ENCODE measurements around the gene IGFL2.
"Not testable (repeated sequence)": the region's sequence is repeated elsewhere in the genome, so short reads cannot be mapped to it uniquely, and the experiment has no call there.

IGFL2 gene

DNA sequence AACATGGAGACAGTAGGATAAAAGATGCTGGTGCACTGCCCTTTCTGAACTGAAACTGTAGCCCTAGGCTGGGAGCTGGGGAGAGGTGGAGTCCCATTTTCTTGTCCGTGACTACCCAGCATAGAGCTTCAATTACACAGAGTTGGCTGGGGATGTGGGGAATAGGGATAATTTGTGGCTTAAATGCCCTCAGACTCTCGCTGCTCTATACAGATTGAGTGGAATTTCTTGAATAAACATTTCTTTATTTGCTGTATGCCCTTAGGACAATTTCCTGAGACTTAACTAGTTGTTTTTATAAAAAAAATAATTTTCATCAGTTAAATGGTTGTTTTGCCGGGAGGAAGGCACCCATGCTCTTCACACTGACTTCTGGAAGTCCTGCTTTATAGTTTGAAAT, 7.2 kb downstream of the IGFL2 start:
- H3K79me2 ChIP-seq (ENCODE audit: insufficient read depth, low read length), result no peaks in the 10 kb centered on the region
- H3K9ac ChIP-seq (ENCODE audit: low read depth, low read length, poor library complexity, severe bottlenecking), result no peak overlapping the region
- no peaks in the 10 kb centered on the region for H3K4me1 ChIP-seq (ENCODE audit: insufficient read depth, low read length, poor library complexity, severe bottlenecking)
- H3K4me3 ChIP-seq (ENCODE audit: low read length, poor library complexity, severe bottlenecking), result no peak overlapping the region
- no peaks in the 10 kb centered on the region for H4K20me1 ChIP-seq (ENCODE audit: insufficient read depth, low read length, poor library complexity, severe bottlenecking)
- no peaks in the 10 kb centered on the region for H3K27me3 ChIP-seq (ENCODE audit: insufficient read depth, low read length, poor library complexity, severe bottlenecking)
- H3K9me3 ChIP-seq (ENCODE audit: insufficient read depth, low read depth, low read length), result no peaks in the 10 kb centered on the region
- no peak for TF ChIP-seq EZH2phosphoT487 (IDR thresholded peaks at IDR 0.05; ENCODE audit: borderline replicate concordance)
- TF ChIP-seq, protein P1, sequence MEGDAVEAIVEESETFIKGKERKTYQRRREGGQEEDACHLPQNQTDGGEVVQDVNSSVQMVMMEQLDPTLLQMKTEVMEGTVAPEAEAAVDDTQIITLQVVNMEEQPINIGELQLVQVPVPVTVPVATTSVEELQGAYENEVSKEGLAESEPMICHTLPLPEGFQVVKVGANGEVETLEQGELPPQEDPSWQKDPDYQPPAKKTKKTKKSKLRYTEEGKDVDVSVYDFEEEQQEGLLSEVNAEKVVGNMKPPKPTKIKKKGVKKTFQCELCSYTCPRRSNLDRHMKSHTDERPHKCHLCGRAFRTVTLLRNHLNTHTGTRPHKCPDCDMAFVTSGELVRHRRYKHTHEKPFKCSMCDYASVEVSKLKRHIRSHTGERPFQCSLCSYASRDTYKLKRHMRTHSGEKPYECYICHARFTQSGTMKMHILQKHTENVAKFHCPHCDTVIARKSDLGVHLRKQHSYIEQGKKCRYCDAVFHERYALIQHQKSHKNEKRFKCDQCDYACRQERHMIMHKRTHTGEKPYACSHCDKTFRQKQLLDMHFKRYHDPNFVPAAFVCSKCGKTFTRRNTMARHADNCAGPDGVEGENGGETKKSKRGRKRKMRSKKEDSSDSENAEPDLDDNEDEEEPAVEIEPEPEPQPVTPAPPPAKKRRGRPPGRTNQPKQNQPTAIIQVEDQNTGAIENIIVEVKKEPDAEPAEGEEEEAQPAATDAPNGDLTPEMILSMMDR (conservative IDR thresholded peaks at IDR 0.05; ENCODE audit: low read length), result no peak
- no peaks in the 10 kb centered on the region for H3F3A ChIP-seq (ENCODE audit: low read depth)
- no peak overlapping the region for H2AFZ ChIP-seq (ENCODE audit: low read length)
- H3K36me3 ChIP-seq (ENCODE audit: insufficient read depth, low read length), result no peaks in the 10 kb centered on the region
- H3K4me2 ChIP-seq (ENCODE audit: low read depth, low read length, poor library complexity, severe bottlenecking), result no peak overlapping the region
- H3K9me2 ChIP-seq (replicated peaks; ENCODE audit: low read depth, low read length), result no peaks in the 10 kb centered on the region

GRCh38 chr19:46159418-46160232, 11.6 kb downstream of the IGFL2 start:
- Histone ChIP-seq H3K4me1 (ENCODE audit: insufficient read depth, low read length, poor library complexity, severe bottlenecking) (no peaks in the 10 kb centered on the region), H3K36me3 (ENCODE audit: insufficient read depth, low read length) (no peaks in the 10 kb centered on the region), H3K27me3 (ENCODE audit: insufficient read depth, low read length, poor library complexity, severe bottlenecking) (no peaks in the 10 kb centered on the region), H4K20me1 (ENCODE audit: insufficient read depth, low read length, poor library complexity, severe bottlenecking) (no peaks in the 10 kb centered on the region), H3K9me3 (ENCODE audit: insufficient read depth, low read depth, low read length) (no peaks in the 10 kb centered on the region), H3K4me3 (ENCODE audit: low read length, poor library complexity, severe bottlenecking) (no peak overlapping the region), H3K9ac (ENCODE audit: low read depth, low read length, poor library complexity, severe bottlenecking) (no peak overlapping the region), H3F3A (ENCODE audit: low read depth) (no peaks in the 10 kb centered on the region), H3K9me2 (replicated peaks; ENCODE audit: low read depth, low read length) (no peaks in the 10 kb centered on the region), H2AFZ (ENCODE audit: low read length) (no peak overlapping the region), H3K79me2 (ENCODE audit: insufficient read depth, low read length) (no peaks in the 10 kb centered on the region), H3K4me2 (ENCODE audit: low read depth, low read length, poor library complexity, severe bottlenecking) (no peak overlapping the region)
- TF ChIP-seq, protein P1 (conservative IDR thresholded peaks at IDR 0.05; ENCODE audit: low read length), result no peak
- TF ChIP-seq EZH2phosphoT487 (IDR thresholded peaks at IDR 0.05; ENCODE audit: borderline replicate concordance), result no peak

DNA sequence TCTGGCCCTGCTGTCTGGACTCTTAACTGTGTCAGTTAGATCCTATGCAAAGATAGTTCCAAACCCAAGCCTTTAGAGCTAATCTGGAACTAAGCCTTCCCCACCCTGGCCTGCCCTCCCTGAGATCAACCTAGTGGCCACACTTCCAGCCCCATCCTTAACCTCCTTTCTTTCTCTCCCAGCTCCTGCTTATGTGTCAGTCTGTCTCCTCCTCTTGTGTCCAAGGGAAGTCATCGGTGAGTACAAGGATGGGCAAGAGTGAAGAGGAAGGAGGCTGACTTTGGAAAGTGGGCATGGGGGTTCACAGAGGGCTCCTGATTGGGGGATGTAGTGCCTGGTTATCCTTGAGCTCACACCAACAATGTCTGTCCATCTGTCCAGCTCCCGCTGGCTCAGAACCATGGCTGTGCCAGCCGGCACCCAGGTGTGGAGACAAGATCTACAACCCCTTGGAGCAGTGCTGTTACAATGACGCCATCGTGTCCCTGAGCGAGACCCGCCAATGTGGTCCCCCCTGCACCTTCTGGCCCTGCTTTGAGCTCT, 12.3 kb downstream of the IGFL2 start:
- Histone ChIP-seq H3F3A (ENCODE audit: low read depth) (no peaks in the 10 kb centered on the region), H4K20me1 (ENCODE audit: insufficient read depth, low read length, poor library complexity, severe bottlenecking) (no peaks in the 10 kb centered on the region), H3K4me2 (ENCODE audit: low read depth, low read length, poor library complexity, severe bottlenecking) (no peak overlapping the region), H3K36me3 (ENCODE audit: insufficient read depth, low read length) (no peaks in the 10 kb centered on the region), H3K4me3 (ENCODE audit: low read length, poor library complexity, severe bottlenecking) (no peak overlapping the region), H3K9me3 (ENCODE audit: insufficient read depth, low read depth, low read length) (no peaks in the 10 kb centered on the region), H3K27me3 (ENCODE audit: insufficient read depth, low read length, poor library complexity, severe bottlenecking) (no peaks in the 10 kb centered on the region), H2AFZ (ENCODE audit: low read length) (no peak overlapping the region), H3K79me2 (ENCODE audit: insufficient read depth, low read length) (no peaks in the 10 kb centered on the region), H3K9me2 (replicated peaks; ENCODE audit: low read depth, low read length) (no peaks in the 10 kb centered on the region), H3K4me1 (ENCODE audit: insufficient read depth, low read length, poor library complexity, severe bottlenecking) (no peaks in the 10 kb centered on the region), H3K9ac (ENCODE audit: low read depth, low read length, poor library complexity, severe bottlenecking) (no peak overlapping the region)
- no peak for TF ChIP-seq EZH2phosphoT487 (IDR thresholded peaks at IDR 0.05; ENCODE audit: borderline replicate concordance)
- TF ChIP-seq, protein P1 (conservative IDR thresholded peaks at IDR 0.05; ENCODE audit: low read length), result no peak

DNA sequence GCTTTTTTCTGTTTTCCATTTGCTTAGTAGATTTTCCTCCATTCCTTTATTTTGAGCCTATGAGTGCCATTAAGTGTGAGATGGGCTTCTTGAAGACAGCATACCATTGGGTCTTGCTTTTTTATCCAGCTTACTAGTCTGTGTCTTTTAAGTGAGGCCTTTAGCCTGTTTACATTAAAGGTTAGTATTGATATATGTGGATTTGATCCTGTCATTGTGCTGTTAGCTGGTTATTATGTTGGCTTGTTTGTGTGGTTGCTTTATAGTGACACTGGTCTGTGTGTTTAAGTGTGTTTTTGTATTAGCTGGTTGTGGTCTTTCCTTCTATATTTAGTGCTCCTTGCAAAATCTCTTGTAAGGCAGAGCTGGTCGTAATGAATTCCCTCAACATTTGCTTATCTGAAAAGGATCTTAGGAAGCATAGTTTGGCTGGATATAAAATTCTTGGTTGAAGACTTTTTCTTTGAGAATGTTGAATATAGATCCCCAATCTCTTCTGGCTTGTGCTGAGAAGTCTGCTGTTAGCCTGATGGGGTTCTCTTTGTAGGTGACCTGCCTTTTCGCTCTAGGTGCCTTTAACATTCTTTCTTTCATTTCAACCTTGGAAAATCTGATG, 13.7 kb downstream of the IGFL2 start:
- H2AFZ ChIP-seq (ENCODE audit: low read length); H3K36me3 ChIP-seq (ENCODE audit: insufficient read depth, low read length); H3K79me2 ChIP-seq (ENCODE audit: insufficient read depth, low read length); H3F3A ChIP-seq (ENCODE audit: low read depth); H3K4me3 ChIP-seq (ENCODE audit: low read length, poor library complexity, severe bottlenecking); H4K20me1 ChIP-seq (ENCODE audit: insufficient read depth, low read length, poor library complexity, severe bottlenecking); H3K4me2 ChIP-seq (ENCODE audit: low read depth, low read length, poor library complexity, severe bottlenecking); H3K27me3 ChIP-seq (ENCODE audit: insufficient read depth, low read length, poor library complexity, severe bottlenecking); H3K9me3 ChIP-seq (ENCODE audit: insufficient read depth, low read depth, low read length); H3K9ac ChIP-seq (ENCODE audit: low read depth, low read length, poor library complexity, severe bottlenecking); H3K4me1 ChIP-seq (ENCODE audit: insufficient read depth, low read length, poor library complexity, severe bottlenecking); H3K9me2 ChIP-seq (replicated peaks; ENCODE audit: low read depth, low read length): not testable (repeated sequence)
